ENCODE measurements around the gene VAX1. TPM values are rescaled to one million over a fixed set of nuclear protein-coding genes. Genes with fewer than 3 reads are reported as not detected.

The VAX1 gene
- total RNA-seq, 1 experiment from 2014 or later, result 4.6 TPM

DNA sequence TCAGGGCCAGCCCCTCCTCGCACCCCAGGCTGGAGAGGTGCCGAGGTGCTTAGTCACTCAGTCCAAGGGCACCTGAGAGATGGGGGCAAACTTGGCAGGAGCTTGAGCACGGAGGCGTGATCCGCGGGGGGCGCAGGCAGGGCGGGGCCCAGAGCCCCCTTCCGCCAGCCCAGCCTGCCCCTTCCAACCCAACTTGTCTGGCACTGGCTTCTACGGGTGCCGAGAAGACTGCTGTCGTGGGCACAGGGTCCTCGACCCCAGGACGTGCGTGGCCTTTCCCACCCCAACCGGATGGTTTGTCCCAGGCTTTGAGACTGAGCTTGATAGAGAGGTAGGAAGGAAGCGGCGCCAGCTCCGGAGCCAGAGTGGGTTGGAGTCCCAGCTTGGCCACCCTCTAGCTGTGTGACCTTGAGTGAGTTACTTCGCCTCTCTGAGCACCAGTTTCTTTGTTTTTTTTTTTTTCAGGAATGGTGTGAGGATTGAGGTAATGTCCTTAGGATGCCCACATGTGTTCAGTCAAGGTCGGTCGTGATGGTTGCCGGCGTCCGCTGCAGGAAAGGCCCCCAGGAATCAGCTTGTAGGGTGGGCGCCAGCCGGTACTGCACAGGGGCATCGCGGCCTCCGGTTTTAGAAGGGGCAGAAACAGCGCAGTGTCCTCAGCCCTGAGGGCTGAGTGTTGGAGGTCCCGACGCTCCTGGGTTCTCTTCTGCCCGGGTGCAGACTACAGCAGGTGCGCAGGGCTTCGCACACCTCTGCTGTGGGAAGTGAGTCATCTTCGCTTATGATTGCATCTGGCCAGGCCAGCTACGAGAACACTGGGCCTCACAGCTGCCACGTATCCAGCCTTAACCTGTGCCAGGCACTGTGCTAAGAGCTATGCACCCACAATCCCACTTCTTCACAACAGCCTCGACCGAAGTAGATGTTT is 28.6 kb upstream of the VAX1 start:
- CTCF ChIA-PET, result interaction anchor here (0.6 to 4.1 kb wide), 7 partner anchors 8 to 1437 kb away, joined by 3 to 28 read pairs (median 4); no protein-coding TSS in a partner anchor
- no peak for DNase-seq (ENCODE audit: low read depth, low spot score)
- Histone ChIP-seq H3K9me3 (ENCODE audit: control insufficient read depth, insufficient read depth, low read depth, low read length) (no peaks in the 10 kb centered on the region), H3K36me3 (ENCODE audit: control insufficient read depth, insufficient read depth, low read length) (no peaks in the 10 kb centered on the region), H3K27ac (ENCODE audit: low read length) (no peak overlapping the region), H3K4me3 (ENCODE audit: low read depth in 2 of 2, low read length in 2 of 2) (peak overlapping the region; percentile 46 to 64), H3K4me1 (ENCODE audit: control insufficient read depth, insufficient read depth, low read length) (peaks cover 6% of the 10 kb centered on the region), H3K27me3 (ENCODE audit: control insufficient read depth, insufficient read depth, low read length) (peaks cover 36% of the 10 kb centered on the region)
- POLR2A ChIA-PET, result no interaction called here
- no peak for ATAC-seq
- intact Hi-C loops (cut with micrococcal nuclease; ENCODE audit: unreplicated experiment), result loop anchor here (5.0 to 10.0 kb wide), 2 partner anchors 159 to 242 kb away; partner anchors contain the start of gene SHTN1
- no TSS peak for BruUV-seq (replicated peaks)
- TF ChIP-seq REST (IDR thresholded peaks at IDR 0.05; ENCODE audit: insufficient read depth in 1 of 2, low read depth in 2 of 2, low read length in 1 of 2) (no peak), POLR2AphosphoS5 (IDR thresholded peaks at IDR 0.05; ENCODE audit: low read depth, low read length) (no peak), TCF7L2 (IDR thresholded peaks at IDR 0.05; ENCODE audit: low read depth, low read length) (no peak)
- TF ChIP-seq, protein P1, sequence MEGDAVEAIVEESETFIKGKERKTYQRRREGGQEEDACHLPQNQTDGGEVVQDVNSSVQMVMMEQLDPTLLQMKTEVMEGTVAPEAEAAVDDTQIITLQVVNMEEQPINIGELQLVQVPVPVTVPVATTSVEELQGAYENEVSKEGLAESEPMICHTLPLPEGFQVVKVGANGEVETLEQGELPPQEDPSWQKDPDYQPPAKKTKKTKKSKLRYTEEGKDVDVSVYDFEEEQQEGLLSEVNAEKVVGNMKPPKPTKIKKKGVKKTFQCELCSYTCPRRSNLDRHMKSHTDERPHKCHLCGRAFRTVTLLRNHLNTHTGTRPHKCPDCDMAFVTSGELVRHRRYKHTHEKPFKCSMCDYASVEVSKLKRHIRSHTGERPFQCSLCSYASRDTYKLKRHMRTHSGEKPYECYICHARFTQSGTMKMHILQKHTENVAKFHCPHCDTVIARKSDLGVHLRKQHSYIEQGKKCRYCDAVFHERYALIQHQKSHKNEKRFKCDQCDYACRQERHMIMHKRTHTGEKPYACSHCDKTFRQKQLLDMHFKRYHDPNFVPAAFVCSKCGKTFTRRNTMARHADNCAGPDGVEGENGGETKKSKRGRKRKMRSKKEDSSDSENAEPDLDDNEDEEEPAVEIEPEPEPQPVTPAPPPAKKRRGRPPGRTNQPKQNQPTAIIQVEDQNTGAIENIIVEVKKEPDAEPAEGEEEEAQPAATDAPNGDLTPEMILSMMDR (IDR thresholded peaks at IDR 0.05), result no peak
- in situ Hi-C loops (cut with HindIII; ENCODE audit: low pct_unique_long_range_greater_than_20kb, low sequenced_read_pairs), result no loop called here

- no peaks in the 10 kb centered on the region for H3K36me3 ChIP-seq (ENCODE audit: control insufficient read depth, insufficient read depth, low read length)
- ATAC-seq, result peak; percentile 87
- H3K9me3 ChIP-seq (ENCODE audit: control insufficient read depth, insufficient read depth, low read depth, low read length), result no peaks in the 10 kb centered on the region
- H3K4me1 ChIP-seq (ENCODE audit: control insufficient read depth, insufficient read depth, low read length), result peaks cover 6% of the 10 kb centered on the region
- in situ Hi-C loops (cut with HindIII; ENCODE audit: low pct_unique_long_range_greater_than_20kb, low sequenced_read_pairs), result no loop called here
- intact Hi-C loops (cut with micrococcal nuclease; ENCODE audit: unreplicated experiment), result loop anchor here (2.0 to 10.0 kb wide), 3 partner anchors 53 to 241 kb away; partner anchors contain the start of gene SHTN1
- peaks cover 36% of the 10 kb centered on the region for H3K27me3 ChIP-seq (ENCODE audit: control insufficient read depth, insufficient read depth, low read length)
- no peak for TF ChIP-seq POLR2AphosphoS5 (IDR thresholded peaks at IDR 0.05; ENCODE audit: low read depth, low read length)
- TF ChIP-seq TCF7L2 (IDR thresholded peaks at IDR 0.05; ENCODE audit: low read depth, low read length), result no peak
- TF ChIP-seq SIN3A (IDR thresholded peaks at IDR 0.05; ENCODE audit: borderline replicate concordance, insufficient read depth, low read depth, low read length), result 0 out of 2 replicates have a peak, but pooled peaks have one; percentile 29
- TF ChIP-seq, protein P1 (IDR thresholded peaks at IDR 0.05), result peak; percentile 96
- TF ChIP-seq REST (IDR thresholded peaks at IDR 0.05; ENCODE audit: insufficient read depth in 1 of 2, low read depth in 2 of 2, low read length in 1 of 2), result 0 out of 4 replicates have a peak, but pooled peaks of 1 of the 2 experiments have one; percentile 8
- peak overlapping the region; percentile 46 to 64 for H3K4me3 ChIP-seq (ENCODE audit: low read depth in 2 of 2, low read length in 2 of 2)
- H3K27ac ChIP-seq (ENCODE audit: low read length), result peak overlapping the region; percentile 41
- BruUV-seq (replicated peaks), result no TSS peak
- CTCF ChIA-PET, result interaction anchor here (0.7 to 4.1 kb wide), 5 partner anchors 9 to 369 kb away, joined by 3 to 28 read pairs (median 6); no protein-coding TSS in a partner anchor
- POLR2A ChIA-PET, result no interaction called here
- DNase-seq (ENCODE audit: low read depth, low spot score), result no peak
These were observed 27.7 kb upstream of the VAX1 start for GRCh38 chr10:117165538-117166417.
